AG10803 (cell line): Measurements from ENCODE around the gene HIVEP2.

Experiments used
- DNase-seq: peaks from one replicate; pipeline ENCODE4 v3.0.0; 2010; ENCODE audit warnings: low read depth
- H3K4me3 ChIP-seq: 2 replicates; pipeline ENCODE4 v1.5.1; 2011; ENCODE audit warnings: mild to moderate bottlenecking, low read length, control low read depth
- CTCF ChIP-seq: conservative IDR thresholded peaks from 2 replicates; pipeline ENCODE4 v1.5.1; 2011; ENCODE audit warnings: mild to moderate bottlenecking, low read length, control low read depth, inconsistent platforms

The HIVEP2 gene

GRCh38 chr6:142918339-142919042 is 26.5 kb downstream of the HIVEP2 start:
- TF ChIP-seq CTCF = no peak
- no peak for DNase-seq
- no peak overlapping the region for H3K4me3 ChIP-seq

GRCh38 chr6:142916881-142917280 is 28.1 kb downstream of the HIVEP2 start:
- TF ChIP-seq CTCF = no peak
- DNase-seq = no peak
- no peak overlapping the region for H3K4me3 ChIP-seq

- H3K4me3 ChIP-seq = no peak overlapping the region
- no peak for DNase-seq
- TF ChIP-seq CTCF = no peak
Observed at GRCh38 chr6:142914937-142915697, 29.9 kb downstream of the HIVEP2 start.

- no peak for TF ChIP-seq CTCF
- H3K4me3 ChIP-seq = no peak overlapping the region
- DNase-seq = no peak
Observed at GRCh38 chr6:142914369-142914768, 30.6 kb downstream of the HIVEP2 start.

GRCh38 chr6:142913511-142914047 is 31.4 kb downstream of the HIVEP2 start:
- H3K4me3 ChIP-seq = no peak overlapping the region
- no peak for DNase-seq
- TF ChIP-seq CTCF = no peak

GRCh38 chr6:142913036-142913510 is 31.9 kb downstream of the HIVEP2 start:
- no peak for DNase-seq
- TF ChIP-seq CTCF = no peak
- H3K4me3 ChIP-seq = no peak overlapping the region
